HepG2 (cell line): ENCODE results near the gene ACTN2. TPM values are rescaled to one million over a fixed set of nuclear protein-coding genes. Genes with fewer than 3 reads are reported as not detected.

ENCODE experiments used
- FOSL1 ChIP-seq: sonication (generic); formaldehyde crosslinking; IDR thresholded peaks from 2 replicates; pipeline ENCODE4 v1.9.0; 2021; ENCODE audit warnings: missing genetic modification reagents, borderline replicate concordance
- IKZF1 ChIP-seq: fragments of 450-650 bp; IDR thresholded peaks from 2 replicates; pipeline ENCODE4 v1.7.1; 2016
- JDP2 ChIP-seq: sonication (generic); formaldehyde crosslinking; IDR thresholded peaks from 2 replicates; pipeline ENCODE4 v1.8.1; 2022; ENCODE audit warnings: missing genetic modification reagents, borderline replicate concordance
- LBX2 ChIP-seq: sonication (generic); formaldehyde crosslinking; IDR thresholded peaks from 2 replicates; pipeline ENCODE4 v1.5.0; 2020; ENCODE audit warnings: missing genetic modification reagents, mild to moderate bottlenecking, borderline replicate concordance
- MAF1 ChIP-seq: sonication (generic); formaldehyde crosslinking; IDR thresholded peaks from 2 replicates; pipeline ENCODE4 v1.5.0; 2020; ENCODE audit warnings: missing genetic modification reagents, borderline replicate concordance
- MAFK ChIP-seq, 2 experiments: IDR thresholded peaks in 1 of 2; conservative IDR thresholded peaks in 1 of 2; 2 replicates each; pipeline ENCODE4 v1.6.1; 2011; ENCODE audit warnings: improper control_type of control experiment in 2 of 2, low read length in 2 of 2
- MYPOP ChIP-seq: sonication (generic); formaldehyde crosslinking; IDR thresholded peaks from 2 replicates; pipeline ENCODE4 v1.8.1; 2023; ENCODE audit warnings: mild to moderate bottlenecking, moderate library complexity, missing genetic modification reagents
- NR2F6 ChIP-seq, 2 experiments: IDR thresholded peaks; 2 replicates each; pipeline ENCODE4 v1.6.1; 2016; ENCODE audit warnings: antibody characterized with exemption in 1 of 2, mild to moderate bottlenecking in 1 of 2
- PCBP2 ChIP-seq: fragments of 200-400 bp; formaldehyde crosslinking; optimal IDR thresholded peaks from 2 replicates; pipeline ENCODE3; 2018; ENCODE audit warnings: low read length, low read depth; ENCODE audit not compliant: poor library complexity, severe bottlenecking
- REXO4 ChIP-seq: sonication (generic); formaldehyde crosslinking; IDR thresholded peaks from 2 replicates; pipeline ENCODE4 v1.8.0; 2022; ENCODE audit warnings: missing genetic modification reagents, mild to moderate bottlenecking, borderline replicate concordance
- SATB2 ChIP-seq: sonication (generic); formaldehyde crosslinking; IDR thresholded peaks from 2 replicates; pipeline ENCODE4 v1.5.0; 2020; ENCODE audit warnings: missing genetic modification reagents
- TCF7 ChIP-seq: sonication (generic); IDR thresholded peaks from 2 replicates; pipeline ENCODE4 v1.6.1; 2016; ENCODE audit warnings: antibody characterized with exemption, low read depth
- TIGD3 ChIP-seq: sonication (generic); formaldehyde crosslinking; IDR thresholded peaks from 2 replicates; pipeline ENCODE4 v1.5.1; 2020; ENCODE audit warnings: mild to moderate bottlenecking, missing genetic modification reagents, borderline replicate concordance
- XRCC5 ChIP-seq: fragments of 200-400 bp; formaldehyde crosslinking; optimal IDR thresholded peaks from 2 replicates; pipeline ENCODE3; 2017; ENCODE audit warnings: mild to moderate bottlenecking, low read length
- ZFX ChIP-seq: sonication (generic); formaldehyde crosslinking; IDR thresholded peaks from 2 replicates; pipeline ENCODE4 v1.4.0; 2020; ENCODE audit warnings: mild to moderate bottlenecking, low read depth, missing genetic modification reagents, moderate library complexity
- ZMAT5 ChIP-seq: sonication (generic); formaldehyde crosslinking; IDR thresholded peaks from 2 replicates; pipeline ENCODE4 v1.5.0; 2020; ENCODE audit warnings: mild to moderate bottlenecking, low read depth, missing genetic modification reagents, borderline replicate concordance
- ZNF367 ChIP-seq: sonication (generic); formaldehyde crosslinking; IDR thresholded peaks from 2 replicates; pipeline ENCODE4 v1.4.0; 2020; ENCODE audit warnings: missing genetic modification reagents, borderline replicate concordance
- ZNF552 ChIP-seq: sonication (generic); formaldehyde crosslinking; IDR thresholded peaks from 2 replicates; pipeline ENCODE4 v1.9.0; 2022; ENCODE audit warnings: missing genetic modification reagents, mild to moderate bottlenecking, borderline replicate concordance
- ZNF572 ChIP-seq: sonication (generic); formaldehyde crosslinking; IDR thresholded peaks from 2 replicates; pipeline ENCODE4 v1.5.1; 2020; ENCODE audit warnings: mild to moderate bottlenecking, missing genetic modification reagents
- ZNF597 ChIP-seq: sonication (generic); formaldehyde crosslinking; IDR thresholded peaks from 2 replicates; pipeline ENCODE4 v1.5.0; 2020; ENCODE audit warnings: missing genetic modification reagents
- ZNF776 ChIP-seq: sonication (generic); formaldehyde crosslinking; IDR thresholded peaks from 2 replicates; pipeline ENCODE4 v1.4.0; 2020; ENCODE audit warnings: mild to moderate bottlenecking, missing genetic modification reagents
- ZNF790 ChIP-seq: sonication (generic); formaldehyde crosslinking; IDR thresholded peaks from 2 replicates; pipeline ENCODE4 v1.8.0; 2022; ENCODE audit warnings: missing genetic modification reagents, mild to moderate bottlenecking, borderline replicate concordance
- ZNF800 ChIP-seq: sonication (generic); formaldehyde crosslinking; IDR thresholded peaks from 2 replicates; pipeline ENCODE4 v1.4.0; 2020; ENCODE audit warnings: missing genetic modification reagents
- polyA plus RNA-seq, 8 experiments: library from polyadenylated mRNA; depleted of rRNA in 3 of 8; stranded (reverse) in 7 of 8; unstranded in 1 of 8; fragments of >200 nt; fragmentation: Illumina TruSeq in 4 of 8; extraction: Trizol in 4 of 8; gene quantifications; 2 replicates each; pipeline versions ENCODE4 v1.2.1 to v1.2.3, GENCODE V29; 2011 to 2016; ENCODE audit warnings: low read depth in 4 of 8, missing spikeins in 1 of 8, mixed read lengths in 1 of 8; ENCODE audit not compliant: insufficient read depth in 1 of 8
- total RNA-seq, 5 experiments: library from RNA; depleted of rRNA; stranded (reverse); fragments of >200 nt; fragmentation: Illumina TruSeq; extraction: Trizol; gene quantifications; 2 replicates each; pipeline ENCODE4 v1.2.3, GENCODE V29; 2016; ENCODE audit warnings: low read depth in 1 of 5

The ACTN2 gene
- total and polyA plus RNA-seq, 2 of the 13 experiments (the other 11 are each of a cell fraction or from before 2014, with no cell fraction given) = 0.04 to 0.13 TPM

- TF ChIP-seq MAF1 = no peak; the same call in 1 of the 2 replicates
- no peak for TF ChIP-seq IKZF1
- peak; percentile 88 for TF ChIP-seq ZNF776 (CRISPR knock-in tag)
- peak; percentile 80 for TF ChIP-seq XRCC5
- TF ChIP-seq PCBP2 = no peak
- 0 out of 2 replicates have a peak, but pooled peaks have one; percentile 41 for TF ChIP-seq REXO4
- no peak for TF ChIP-seq ZNF572
- TF ChIP-seq NR2F6 (IDR thresholded peaks at IDR 0.05) = no peak
- no peak for TF ChIP-seq NR2F6 (CRISPR knock-in tag; IDR thresholded peaks at IDR 0.05)
- peak; percentile 93 for TF ChIP-seq ZFX (CRISPR knock-in tag)
- no peak for TF ChIP-seq JDP2 (CRISPR knock-in tag)
- 0 out of 2 replicates have a peak, but pooled peaks have one; percentile 70 for TF ChIP-seq ZNF367 (CRISPR knock-in tag)
- no peak for TF ChIP-seq ZNF597 (CRISPR knock-in tag)
- TF ChIP-seq ZMAT5 (CRISPR knock-in tag) = no peak
- TF ChIP-seq TCF7 = no peak
- 0 out of 2 replicates have a peak, but pooled peaks have one; percentile 8 for TF ChIP-seq FOSL1 (CRISPR knock-in tag)
- peak; percentile 89 for TF ChIP-seq ZNF552 (CRISPR knock-in tag)
- TF ChIP-seq MYPOP (CRISPR knock-in tag) = peak; percentile 90; the same call in 1 of the 2 replicates
- TF ChIP-seq SATB2 (CRISPR knock-in tag) = peak; percentile 92; the same call in 1 of the 2 replicates
- peak; percentile 78; the same call in 1 of the 2 replicates for TF ChIP-seq ZNF800 (CRISPR knock-in tag)
- no peak for TF ChIP-seq TIGD3 (CRISPR knock-in tag)
- peak; percentile 59; the same call in 1 of the 2 replicates for TF ChIP-seq LBX2
- TF ChIP-seq MAFK (conservative IDR thresholded peaks at IDR 0.05 in 1 of 2, IDR thresholded peaks at IDR 0.05 in 1 of 2; ENCODE audit: low read length in 2 of 2) = no peak
- peak; percentile 91; the same call in 1 of the 2 replicates for TF ChIP-seq ZNF790 (CRISPR knock-in tag)
These were observed 108.9 kb downstream of the ACTN2 start, which contains the start of gene MTR (continued) for GRCh38 chr1:236795035-236795756.
